ENCODE data around the gene ZNF574. TPM values are rescaled to one million over a fixed set of nuclear protein-coding genes. Genes with fewer than 3 reads are reported as not detected.

ZNF574 gene
- total and polyA plus RNA-seq, 8 donors = 9.4 to 15.4 (median 12.7) TPM

- Histone ChIP-seq H3K27ac (no peak overlapping the region), H3K27me3 (peaks cover 21 to 57% of the 10 kb centered on the region in 2 donors), H3K36me3 (no peaks in the 10 kb centered on the region), H3K4me3 (no peak overlapping the region), H3K9me3 (no peaks in the 10 kb centered on the region), H3K4me1 (no peaks in the 10 kb centered on the region)
- intact Hi-C loops (cut with DNase I) = no loop called here
- DNase-seq = no peak
- TF ChIP-seq CTCF (IDR thresholded peaks at IDR 0.05) = no peak
- no peak for ATAC-seq
Measured at GRCh38 chr19:42068756-42069571, 7.0 kb upstream of the ZNF574 start.

- Histone ChIP-seq H3K27me3 (peaks cover 21 to 56% of the 10 kb centered on the region in 2 donors), H3K36me3 (no peaks in the 10 kb centered on the region), H3K9me3 (no peaks in the 10 kb centered on the region), H3K4me3 (no peak within 1 kb of the TSS), H3K27ac (no peak within 1 kb of the TSS), H3K4me1 (peaks cover 0 to 2% of the 10 kb centered on the region in 2 donors)
- intact Hi-C loops (cut with DNase I) = no loop called here
- no peak for TF ChIP-seq CTCF (IDR thresholded peaks at IDR 0.05)
- DNase-seq (peak in 1 of 4 donors; percentile 38), ATAC-seq (no peak)
Measured at GRCh38 chr19:42069619-42070351, 6.2 kb upstream of the ZNF574 start, which contains the start of gene GRIK5. Gene GRIK5 (minus strand): TSS chr19:42070206. CDS start chr19:42065770, 4,436 bp downstream.

GRCh38 chr19:42071247-42071646 is 4.7 kb upstream of the ZNF574 start:
- no peaks in the 10 kb centered on the region for H3K9me3 ChIP-seq
- intact Hi-C loops (cut with DNase I) = no loop called here
- TF ChIP-seq CTCF (IDR thresholded peaks at IDR 0.05) = no peak
- peaks cover 0 to 7% of the 10 kb centered on the region in 2 donors for H3K4me1 ChIP-seq
- no peaks in the 10 kb centered on the region for H3K36me3 ChIP-seq
- H3K4me3 ChIP-seq = no peak overlapping the region
- DNase-seq (no peak), ATAC-seq (no peak)
- no peak overlapping the region for H3K27ac ChIP-seq
- peaks cover 21 to 43% of the 10 kb centered on the region in 2 donors for H3K27me3 ChIP-seq

- no peak for ATAC-seq
Measured at GRCh38 chr19:42074513-42075363, 1.2 kb upstream of the ZNF574 start.

More at GRCh38 chr19:42074513-42075363, 1.2 kb upstream of the ZNF574 start:
- Histone ChIP-seq H3K9me3 (no peaks in the 10 kb centered on the region), H3K27ac (peak overlapping the region; percentile 95 to 97), H3K4me3 (peak overlapping the region; percentile 53 to 81), H3K4me1 (peaks cover 12 to 25% of the 10 kb centered on the region in 2 donors), H3K36me3 (peaks cover 0 to 18% of the 10 kb centered on the region in 2 donors), H3K27me3 (peaks cover 5 to 8% of the 10 kb centered on the region in 2 donors)
- TF ChIP-seq CTCF (IDR thresholded peaks at IDR 0.05) = no peak
- intact Hi-C loops (cut with DNase I) = no loop called here
- peak in 3 of 4 donors; percentile 27 to 75 (median 43) for DNase-seq
